Measurements from ENCODE around the gene PGA4. TPM values are rescaled to one million over a fixed set of nuclear protein-coding genes. Genes with fewer than 3 reads are reported as not detected.

The PGA4 gene
- total and polyA plus RNA-seq, 2 donors (not counting 3 experiments of a cell fraction or from before 2014, with no cell fraction given) = 0.15 TPM; not detected in 1

DNA sequence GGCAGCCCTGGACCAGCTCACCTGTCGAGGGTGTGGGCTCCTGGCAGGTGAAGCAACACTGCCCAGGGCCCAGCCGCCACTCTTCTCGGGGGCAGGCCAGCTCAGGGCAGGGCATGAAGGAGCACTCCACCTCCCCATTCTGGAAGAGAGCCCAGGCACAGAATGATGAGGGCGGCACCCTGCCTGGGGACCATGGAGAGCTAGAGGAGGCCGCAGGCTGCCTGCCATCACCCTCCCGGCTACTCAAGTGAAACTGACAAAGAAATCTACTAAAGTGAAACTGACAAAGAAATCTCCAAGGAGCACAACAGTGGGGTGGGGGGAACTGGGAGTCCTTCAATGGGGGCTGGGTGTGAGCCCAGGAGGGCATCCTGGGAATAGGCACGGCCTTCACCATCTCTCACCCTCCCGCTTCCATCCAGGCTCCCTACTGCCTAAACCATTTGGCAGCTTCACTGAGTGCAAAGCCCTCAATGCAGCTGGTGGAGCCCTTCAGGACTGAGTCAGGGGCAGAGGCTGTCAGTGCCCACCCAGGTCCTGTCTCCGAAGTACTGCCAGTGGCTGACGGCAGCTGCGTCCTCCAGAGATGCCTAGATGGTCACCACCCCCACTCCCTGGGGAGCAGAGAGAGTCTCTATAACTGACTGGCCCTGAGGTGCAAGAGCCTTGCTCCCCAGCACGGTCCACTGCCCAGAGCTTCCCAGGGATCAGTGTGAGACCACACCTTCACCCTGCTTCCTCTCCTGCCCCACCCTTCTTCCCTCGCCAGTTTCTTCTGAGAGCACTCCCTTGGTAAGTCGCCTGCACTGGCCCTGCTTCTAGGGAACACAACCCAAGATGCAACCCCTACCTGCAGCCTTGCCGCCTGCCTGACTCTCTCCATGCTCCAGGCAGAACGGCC is 51.3 kb downstream of the PGA4 start:
- POLR2A ChIA-PET = interaction anchor here (0.6 kb wide), 1 partner anchor 20 kb away, joined by 4 read pairs; no protein-coding TSS in a partner anchor
- intact Hi-C loops (cut with micrococcal nuclease) = no loop called here
- BruUV-seq (replicated peaks) = no TSS peak
- dilution Hi-C loops (cut with MboI; ENCODE audit: extremely low pct_ligation_motif_present, low sequenced_read_pairs) = no loop called here
- H3K27ac ChIP-seq (ENCODE audit: insufficient read depth, low read depth, low read length) = no peak overlapping the region
- no peaks in the 10 kb centered on the region for H3K79me2 ChIP-seq (ENCODE audit: control insufficient read depth, insufficient read depth, low read length)
- H3K9me3 ChIP-seq (replicated peaks; ENCODE audit: control insufficient read depth, insufficient read depth, low read length) = no peaks in the 10 kb centered on the region
- H3K27me3 ChIP-seq (ENCODE audit: control insufficient read depth in 2 of 2, insufficient read depth in 2 of 2, low read length in 2 of 2) = peaks cover 0 to 1% of the 10 kb centered on the region in 2 experiments
- H2AFZ ChIP-seq (ENCODE audit: low read depth, low read length) = no peak overlapping the region
- H3K4me2 ChIP-seq (ENCODE audit: insufficient read depth, low read length) = no peak overlapping the region
- H3K36me3 ChIP-seq (ENCODE audit: control insufficient read depth in 2 of 2, extremely low read depth in 1 of 2, insufficient read depth in 2 of 2, low read length in 2 of 2) = no peaks in the 10 kb centered on the region
- H3K9me1 ChIP-seq (replicated peaks; ENCODE audit: control insufficient read depth, extremely low read depth, insufficient read depth, low read length) = no peaks in the 10 kb centered on the region
- CTCF ChIA-PET = no interaction called here
- H4K20me1 ChIP-seq (replicated peaks; ENCODE audit: control insufficient read depth, extremely low read depth, insufficient read depth, low read length) = no peaks in the 10 kb centered on the region
- H3K4me1 ChIP-seq (ENCODE audit: control insufficient read depth, extremely low read depth, insufficient read depth, low read length) = no peaks in the 10 kb centered on the region
- no peak overlapping the region for H3K9ac ChIP-seq (replicated peaks; ENCODE audit: extremely low read depth, insufficient read depth, low read length)
- H3K4me3 ChIP-seq (replicated peaks in 1 of 3; ENCODE audit: insufficient read depth in 1 of 3, low read depth in 1 of 3, low read length in 3 of 3) = no peak overlapping the region
- no peak for TF ChIP-seq JUN (IDR thresholded peaks at IDR 0.05; ENCODE audit: borderline replicate concordance, insufficient read depth, insufficient read length, low read depth)
- TF ChIP-seq POLR2AphosphoS5 (IDR thresholded peaks at IDR 0.05; ENCODE audit: insufficient read depth, low read depth, low read length) = no peak
- FAIRE-seq (no peak), DNase-seq (ENCODE audit: low read depth, low spot score) (no peak)

DNA sequence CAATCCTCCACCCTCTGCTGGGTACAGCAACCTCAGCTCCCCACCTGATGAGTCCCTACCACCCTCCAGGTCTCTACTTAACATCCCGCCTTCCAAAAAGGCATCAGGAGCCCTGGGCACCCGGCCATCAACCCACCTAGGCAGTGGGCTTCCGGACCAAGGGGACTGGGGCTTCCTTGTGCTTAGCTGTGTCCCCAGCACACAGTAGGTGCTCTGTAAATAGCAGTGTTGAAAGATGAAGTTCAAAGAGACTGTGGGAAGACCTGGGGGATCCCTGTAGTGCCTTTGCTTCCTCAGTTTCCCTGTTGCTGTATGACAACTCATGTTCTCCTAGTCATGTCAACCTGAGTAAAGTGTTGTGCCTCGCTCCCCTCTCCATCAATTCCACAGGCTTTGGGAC is 51.9 kb downstream of the PGA4 start:
- no peaks in the 10 kb centered on the region for H3K4me1 ChIP-seq (ENCODE audit: control insufficient read depth, extremely low read depth, insufficient read depth, low read length)
- no peaks in the 10 kb centered on the region for H3K79me2 ChIP-seq (ENCODE audit: control insufficient read depth, insufficient read depth, low read length)
- intact Hi-C loops (cut with micrococcal nuclease) = no loop called here
- H3K27ac ChIP-seq (ENCODE audit: insufficient read depth, low read depth, low read length) = no peak overlapping the region
- H4K20me1 ChIP-seq (replicated peaks; ENCODE audit: control insufficient read depth, extremely low read depth, insufficient read depth, low read length) = no peaks in the 10 kb centered on the region
- H3K36me3 ChIP-seq (ENCODE audit: control insufficient read depth in 2 of 2, extremely low read depth in 1 of 2, insufficient read depth in 2 of 2, low read length in 2 of 2) = no peaks in the 10 kb centered on the region
- no peaks in the 10 kb centered on the region for H3K9me3 ChIP-seq (replicated peaks; ENCODE audit: control insufficient read depth, insufficient read depth, low read length)
- H3K9me1 ChIP-seq (replicated peaks; ENCODE audit: control insufficient read depth, extremely low read depth, insufficient read depth, low read length) = no peaks in the 10 kb centered on the region
- DNase-seq (ENCODE audit: low read depth, low spot score) (no peak), FAIRE-seq (no peak)
- dilution Hi-C loops (cut with MboI; ENCODE audit: extremely low pct_ligation_motif_present, low sequenced_read_pairs) = no loop called here
- TF ChIP-seq JUN (IDR thresholded peaks at IDR 0.05; ENCODE audit: borderline replicate concordance, insufficient read depth, insufficient read length, low read depth) = no peak
- no peak for TF ChIP-seq FOS (IDR thresholded peaks at IDR 0.05; ENCODE audit: borderline replicate concordance, insufficient read depth, low read length)
- no peak for TF ChIP-seq MAX (IDR thresholded peaks at IDR 0.05; ENCODE audit: insufficient read depth, insufficient read length)
- no peak for TF ChIP-seq EZH2 (IDR thresholded peaks at IDR 0.05; ENCODE audit: borderline replicate concordance, low read depth, low read length, severe bottlenecking)
- TF ChIP-seq, protein P1, sequence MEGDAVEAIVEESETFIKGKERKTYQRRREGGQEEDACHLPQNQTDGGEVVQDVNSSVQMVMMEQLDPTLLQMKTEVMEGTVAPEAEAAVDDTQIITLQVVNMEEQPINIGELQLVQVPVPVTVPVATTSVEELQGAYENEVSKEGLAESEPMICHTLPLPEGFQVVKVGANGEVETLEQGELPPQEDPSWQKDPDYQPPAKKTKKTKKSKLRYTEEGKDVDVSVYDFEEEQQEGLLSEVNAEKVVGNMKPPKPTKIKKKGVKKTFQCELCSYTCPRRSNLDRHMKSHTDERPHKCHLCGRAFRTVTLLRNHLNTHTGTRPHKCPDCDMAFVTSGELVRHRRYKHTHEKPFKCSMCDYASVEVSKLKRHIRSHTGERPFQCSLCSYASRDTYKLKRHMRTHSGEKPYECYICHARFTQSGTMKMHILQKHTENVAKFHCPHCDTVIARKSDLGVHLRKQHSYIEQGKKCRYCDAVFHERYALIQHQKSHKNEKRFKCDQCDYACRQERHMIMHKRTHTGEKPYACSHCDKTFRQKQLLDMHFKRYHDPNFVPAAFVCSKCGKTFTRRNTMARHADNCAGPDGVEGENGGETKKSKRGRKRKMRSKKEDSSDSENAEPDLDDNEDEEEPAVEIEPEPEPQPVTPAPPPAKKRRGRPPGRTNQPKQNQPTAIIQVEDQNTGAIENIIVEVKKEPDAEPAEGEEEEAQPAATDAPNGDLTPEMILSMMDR (IDR thresholded peaks at IDR 0.05; ENCODE audit: extremely low read depth in 1 of 2, insufficient read depth in 1 of 2, low read depth in 1 of 2, low read length in 2 of 2) = no peak
- TF ChIP-seq GATA2 (IDR thresholded peaks at IDR 0.05; ENCODE audit: insufficient read depth, insufficient read length, low read depth, low read length) = no peak
- no peak for TF ChIP-seq POLR2AphosphoS5 (IDR thresholded peaks at IDR 0.05; ENCODE audit: insufficient read depth, low read depth, low read length)
- no peak for TF ChIP-seq MYC (IDR thresholded peaks at IDR 0.05; ENCODE audit: low read depth, low read length)
- TF ChIP-seq POLR2A (IDR thresholded peaks at IDR 0.05; ENCODE audit: low read depth, low read length) = no peak
- no TSS peak for BruUV-seq (replicated peaks)
- H3K9ac ChIP-seq (replicated peaks; ENCODE audit: extremely low read depth, insufficient read depth, low read length) = no peak overlapping the region
- CTCF ChIA-PET = interaction anchor here (2.7 kb wide), 1 partner anchor 20 kb away, joined by 8 read pairs; no protein-coding TSS in a partner anchor
- H2AFZ ChIP-seq (ENCODE audit: low read depth, low read length) = no peak overlapping the region
- peaks cover 0 to 1% of the 10 kb centered on the region in 2 experiments for H3K27me3 ChIP-seq (ENCODE audit: control insufficient read depth in 2 of 2, insufficient read depth in 2 of 2, low read length in 2 of 2)
- POLR2A ChIA-PET = no interaction called here
- no peak overlapping the region for H3K4me3 ChIP-seq (replicated peaks in 1 of 3; ENCODE audit: insufficient read depth in 1 of 3, low read depth in 1 of 3, low read length in 3 of 3)
- H3K4me2 ChIP-seq (ENCODE audit: insufficient read depth, low read length) = no peak overlapping the region

Data from endothelial cell of umbilical vein (primary cell).